NCI-H2196 (cell line): ENCODE results near the gene STAC.

Source experiments
- DNase-seq: peaks from one replicate; lab custom pipeline; 2025; ENCODE audit not compliant: unreplicated experiment; lab: John Stamatoyannopoulos, UW

STAC gene

GRCh38 chr3:36380221-36381031, at the start of gene STAC:
STAC (plus strand) TSS chr3:36380504; CDS start chr3:36380644, 140 bp downstream.
- no peak for DNase-seq

- DNase-seq: no peak
Observed at GRCh38 chr3:36332139-36332538, 48.2 kb upstream of the STAC start.

GRCh38 chr3:36362216-36362615, 18.1 kb upstream of the STAC start:
- no peak for DNase-seq

- no peak for DNase-seq
Observed at GRCh38 chr3:36362973-36363372, 17.3 kb upstream of the STAC start.

GRCh38 chr3:36364260-36364659, 16.0 kb upstream of the STAC start:
- DNase-seq: no peak

GRCh38 chr3:36365829-36366228, 14.5 kb upstream of the STAC start:
- DNase-seq: no peak

GRCh38 chr3:36366308-36366707, 14.0 kb upstream of the STAC start:
- no peak for DNase-seq

GRCh38 chr3:36367912-36368573, 12.3 kb upstream of the STAC start:
- no peak for DNase-seq

- no peak for DNase-seq
Observed at GRCh38 chr3:36372534-36372935, 7.8 kb upstream of the STAC start.

GRCh38 chr3:36373084-36373483, 7.2 kb upstream of the STAC start:
- DNase-seq: no peak

GRCh38 chr3:36373666-36374065, 6.6 kb upstream of the STAC start:
- DNase-seq: no peak

GRCh38 chr3:36379872-36380220, 458 bp upstream of the STAC start:
- no peak for DNase-seq

GRCh38 chr3:36381311-36381956, 1.1 kb downstream of the STAC start:
- DNase-seq: no peak

GRCh38 chr3:36393563-36393962, 13.3 kb downstream of the STAC start:
- no peak for DNase-seq

- no peak for DNase-seq
Observed at GRCh38 chr3:36394176-36394575, 13.9 kb downstream of the STAC start.

- no peak for DNase-seq
Observed at GRCh38 chr3:36397841-36398240, 17.5 kb downstream of the STAC start.

GRCh38 chr3:36399933-36400332, 19.6 kb downstream of the STAC start:
- no peak for DNase-seq

- DNase-seq: no peak
Observed at GRCh38 chr3:36401056-36401455, 20.8 kb downstream of the STAC start.

- DNase-seq: no peak
Observed at GRCh38 chr3:36403661-36404060, 23.4 kb downstream of the STAC start.

- DNase-seq: no peak
Observed at GRCh38 chr3:36405190-36405589, 24.9 kb downstream of the STAC start.

GRCh38 chr3:36408146-36408545, 27.8 kb downstream of the STAC start:
- no peak for DNase-seq

GRCh38 chr3:36409862-36410261, 29.6 kb downstream of the STAC start:
- DNase-seq: no peak
